ENCODE measurements around the gene ZGLP1. TPM values are rescaled to one million over a fixed set of nuclear protein-coding genes. Genes with fewer than 3 reads are reported as not detected.

ZGLP1 gene
- 4.4 TPM for total RNA-seq
- polyA plus RNA-seq (ENCODE audit: insufficient read depth in 1 of 8, insufficient read length in 8 of 8, low replicate concordance in 1 of 8) = 1 to 10 TPM; 1.9 to 5.6 (median 3.3) TPM
- long read RNA-seq, donor 1, partial matches to known transcripts = 0 of 1 reads
- long read RNA-seq, donor 1, other reads (novel, unspliced or antisense) = 0 of 1 reads
- long read RNA-seq, donor 2 = 0 reads
- long read RNA-seq, donor 3, partial matches to known transcripts = 0 of 1 reads
- long read RNA-seq, donor 3, other reads (novel, unspliced or antisense) = 0 of 1 reads
- long read RNA-seq, donor 4 = 0 reads
- long read RNA-seq, donor 5 = 0 reads
- long read RNA-seq, donor 6, partial matches to known transcripts = 0 of 1 reads
- long read RNA-seq, donor 6, other reads (novel, unspliced or antisense) = 0 of 1 reads
- long read RNA-seq, donor 7 = 0 reads
- long read RNA-seq, donor 8 = 0 reads
- long read RNA-seq, donor 9 = 0 reads
- long read RNA-seq, donor 10, partial matches to known transcripts = 0 of 3 reads
- long read RNA-seq, donor 10, other reads (novel, unspliced or antisense) = 0 of 3 reads
- long read RNA-seq, donor 11 = 0 reads

DNA sequence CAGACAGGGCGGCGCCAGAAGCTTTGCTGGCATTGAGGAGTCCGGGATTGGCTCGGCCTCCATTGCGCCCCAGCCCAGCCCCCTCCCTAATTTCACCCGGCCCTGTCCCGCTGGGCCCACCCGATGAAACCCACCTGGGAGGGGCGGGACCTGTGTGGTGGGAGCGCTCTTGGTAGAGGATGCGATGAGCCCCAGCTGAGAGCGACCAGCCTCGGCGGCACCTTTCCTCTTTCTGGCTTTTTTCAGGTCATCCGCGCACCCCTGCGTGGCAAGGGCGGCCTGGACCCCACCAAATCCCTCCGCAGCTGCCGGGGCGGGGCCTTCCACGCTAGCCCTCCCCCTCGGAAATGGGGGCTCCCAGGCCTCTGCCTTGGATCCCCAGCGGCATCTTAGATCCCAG lies at the start of gene ZGLP1:
TSS of gene ZGLP1 (minus strand) at position 393 of the 400 bp plus-strand sequence.
- no peaks in the 10 kb centered on the region for H3K9me3 ChIP-seq (replicated peaks; ENCODE audit: control insufficient read depth, low read depth, low read length)
- H3K4me1 ChIP-seq (ENCODE audit: control insufficient read depth, insufficient read depth, low read length) = no peaks in the 10 kb centered on the region
- no peak within 1 kb of the TSS for H3K27ac ChIP-seq (ENCODE audit: low read length)
- H3K27me3 ChIP-seq (ENCODE audit: control insufficient read depth, insufficient read depth, low read length) = no peaks in the 10 kb centered on the region
- peaks cover 15% of the 10 kb centered on the region for H3K36me3 ChIP-seq (ENCODE audit: control insufficient read depth, insufficient read depth, low read length)
- H3K4me3 ChIP-seq (ENCODE audit: low read length) = no peak within 1 kb of the TSS
- WGBS (ENCODE audit: insufficient coverage) = 93% methylated on average over 17 of the region's 24 CpGs
- DNase-seq = no peak

- 95% methylated on average over 9 of the region's 12 CpGs for WGBS (ENCODE audit: insufficient coverage)
- Histone ChIP-seq H3K9me3 (replicated peaks; ENCODE audit: control insufficient read depth, low read depth, low read length) (no peaks in the 10 kb centered on the region), H3K4me3 (ENCODE audit: low read length) (no peak overlapping the region), H3K27me3 (ENCODE audit: control insufficient read depth, insufficient read depth, low read length) (no peaks in the 10 kb centered on the region), H3K4me1 (ENCODE audit: control insufficient read depth, insufficient read depth, low read length) (peaks cover 9% of the 10 kb centered on the region), H3K36me3 (ENCODE audit: control insufficient read depth, insufficient read depth, low read length) (peaks cover 75% of the 10 kb centered on the region), H3K27ac (ENCODE audit: low read length) (no peak overlapping the region)
- DNase-seq = no peak
These were observed 46.8 kb upstream of the ZGLP1 start for GRCh38 chr19:10356431-10356830.

DNA sequence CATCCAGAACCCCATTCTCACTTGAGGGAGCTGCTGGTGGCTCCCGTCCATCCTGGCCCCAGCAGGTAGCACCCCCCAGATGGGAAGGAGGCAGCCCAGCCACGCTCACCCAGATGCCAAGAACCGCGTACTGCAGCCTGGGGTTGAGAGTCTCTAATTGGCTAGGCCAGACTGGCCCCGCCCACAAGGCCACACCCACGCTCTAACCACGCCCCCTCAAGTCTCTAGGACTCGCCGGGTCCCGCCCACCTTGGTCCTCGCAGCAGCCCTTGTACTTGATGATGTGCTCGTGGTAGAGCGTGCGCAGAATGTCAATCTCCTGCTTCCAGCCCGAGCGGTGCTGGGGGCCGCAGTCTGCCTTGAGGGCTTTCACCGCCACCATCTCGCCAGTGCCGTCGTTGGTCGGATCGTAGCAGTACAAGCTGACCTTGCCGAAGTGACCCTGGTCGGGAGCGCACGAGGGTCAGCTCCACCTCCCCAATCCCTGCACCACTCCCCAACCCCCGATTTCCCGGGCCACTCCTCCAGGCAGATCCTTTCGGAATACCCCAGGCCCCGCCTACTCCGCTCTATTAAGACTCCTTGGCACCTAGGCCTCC lies 44.3 kb upstream of the ZGLP1 start:
- no peak overlapping the region for H3K27ac ChIP-seq (ENCODE audit: low read length)
- peaks cover 9% of the 10 kb centered on the region for H3K4me1 ChIP-seq (ENCODE audit: control insufficient read depth, insufficient read depth, low read length)
- no peaks in the 10 kb centered on the region for H3K9me3 ChIP-seq (replicated peaks; ENCODE audit: control insufficient read depth, low read depth, low read length)
- H3K36me3 ChIP-seq (ENCODE audit: control insufficient read depth, insufficient read depth, low read length) = peaks cover 68% of the 10 kb centered on the region
- no peaks in the 10 kb centered on the region for H3K27me3 ChIP-seq (ENCODE audit: control insufficient read depth, insufficient read depth, low read length)
- no peak overlapping the region for H3K4me3 ChIP-seq (ENCODE audit: low read length)
- 60% methylated on average over 32 of the region's 32 CpGs for WGBS (ENCODE audit: insufficient coverage)
- DNase-seq = peak; percentile 36

DNA sequence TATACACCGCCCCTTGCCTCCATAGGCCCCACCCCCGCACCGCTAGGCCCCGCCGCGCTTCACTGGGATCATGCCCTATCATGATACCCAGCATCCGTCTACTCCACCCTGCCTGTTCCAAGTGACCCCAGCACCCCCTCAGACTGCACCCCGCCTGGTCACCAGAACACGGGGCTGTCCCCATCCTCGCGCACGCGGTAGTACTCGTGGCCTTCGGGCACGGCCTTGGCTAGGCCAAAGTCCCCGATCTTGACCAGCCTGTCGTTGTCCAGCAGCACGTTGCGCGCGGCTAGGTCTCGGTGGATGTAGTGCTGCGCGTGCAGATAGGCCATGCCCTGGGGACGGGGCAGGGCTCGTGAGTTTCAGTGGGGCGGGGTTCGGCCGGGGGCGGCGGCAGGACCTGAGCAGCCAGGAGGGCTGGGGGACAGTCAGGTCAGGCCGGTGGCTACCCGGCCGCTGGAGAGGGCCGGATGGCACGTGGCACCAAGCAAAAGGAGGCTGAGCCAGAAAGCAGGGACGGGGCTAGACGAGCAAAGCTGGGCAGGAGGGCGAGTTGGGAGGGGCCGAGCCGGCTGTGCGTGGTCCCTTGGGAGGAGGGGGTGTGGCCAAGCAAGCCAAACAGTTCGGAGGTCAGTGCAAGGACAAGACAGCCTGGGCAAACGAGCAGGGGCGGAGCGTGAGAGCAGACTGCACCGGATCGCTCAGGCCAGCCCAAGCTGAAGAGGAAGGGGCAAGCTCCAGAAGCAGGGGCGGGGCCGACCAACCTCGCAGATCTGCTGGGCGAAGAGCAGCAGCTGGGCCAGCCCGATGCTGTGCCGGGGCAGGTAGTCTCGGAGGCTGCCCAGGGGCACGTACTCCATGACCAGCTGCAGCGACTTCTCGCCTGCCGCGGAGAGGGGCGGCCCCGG lies 43.4 kb upstream of the ZGLP1 start:
- H3K4me1 ChIP-seq (ENCODE audit: control insufficient read depth, insufficient read depth, low read length) = peaks cover 9% of the 10 kb centered on the region
- peak overlapping the region; percentile 35 for H3K27ac ChIP-seq (ENCODE audit: low read length)
- H3K36me3 ChIP-seq (ENCODE audit: control insufficient read depth, insufficient read depth, low read length) = peaks cover 61% of the 10 kb centered on the region
- H3K27me3 ChIP-seq (ENCODE audit: control insufficient read depth, insufficient read depth, low read length) = no peaks in the 10 kb centered on the region
- WGBS (ENCODE audit: insufficient coverage) = 47% methylated on average over 62 of the region's 63 CpGs
- DNase-seq = peak; percentile 74
- H3K9me3 ChIP-seq (replicated peaks; ENCODE audit: control insufficient read depth, low read depth, low read length) = no peaks in the 10 kb centered on the region
- H3K4me3 ChIP-seq (ENCODE audit: low read length) = no peak overlapping the region

DNA sequence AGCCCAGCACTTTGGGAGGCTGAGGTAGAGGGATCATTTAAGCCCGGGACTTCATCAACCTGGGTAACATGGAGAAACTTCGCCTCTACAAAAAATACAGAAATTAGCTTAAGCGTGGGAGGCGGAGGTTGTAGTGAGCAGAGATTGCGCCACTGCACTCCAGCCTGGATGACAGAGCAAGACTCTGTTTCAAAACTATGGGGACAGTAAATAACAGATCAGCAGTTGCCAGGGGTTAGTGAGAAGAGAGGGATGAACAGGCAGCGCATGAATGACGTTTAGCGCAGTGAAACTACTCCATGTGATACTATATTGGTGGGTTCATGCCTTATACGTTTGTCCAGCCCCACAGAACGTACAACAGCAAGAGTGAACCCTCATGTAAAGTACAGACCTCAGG lies 36.9 kb upstream of the ZGLP1 start:
- peak; percentile 25 for DNase-seq
- H3K9me3 ChIP-seq (replicated peaks; ENCODE audit: control insufficient read depth, low read depth, low read length) = no peaks in the 10 kb centered on the region
- H3K4me3 ChIP-seq (ENCODE audit: low read length) = no peak overlapping the region
- H3K4me1 ChIP-seq (ENCODE audit: control insufficient read depth, insufficient read depth, low read length) = no peaks in the 10 kb centered on the region
- H3K36me3 ChIP-seq (ENCODE audit: control insufficient read depth, insufficient read depth, low read length) = peaks cover 15% of the 10 kb centered on the region
- H3K27me3 ChIP-seq (ENCODE audit: control insufficient read depth, insufficient read depth, low read length) = no peaks in the 10 kb centered on the region
- H3K27ac ChIP-seq (ENCODE audit: low read length) = no peak overlapping the region
- 100% methylated on average over 2 of the region's 10 CpGs for WGBS (ENCODE audit: insufficient coverage)

DNA sequence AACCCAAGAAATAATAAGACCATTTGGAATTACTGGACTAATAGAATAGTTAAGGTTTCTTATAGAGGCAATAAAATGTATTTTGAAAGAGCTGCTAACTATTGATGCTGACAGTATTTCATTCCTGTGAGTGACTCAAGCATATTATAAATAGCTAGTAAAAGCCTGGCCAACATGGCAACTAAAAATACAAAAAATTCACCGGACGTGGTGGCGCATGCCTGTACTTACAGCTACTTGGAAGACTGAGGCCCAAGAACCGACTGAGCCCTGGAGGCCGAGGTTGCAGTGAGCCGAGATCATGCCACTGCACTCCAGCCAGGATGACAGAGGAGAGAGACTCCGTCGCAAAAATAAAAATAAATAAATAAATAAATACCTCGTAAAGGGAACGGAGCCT lies 35.2 kb upstream of the ZGLP1 start:
- no peak for DNase-seq
- no peaks in the 10 kb centered on the region for H3K27me3 ChIP-seq (ENCODE audit: control insufficient read depth, insufficient read depth, low read length)
- H3K9me3 ChIP-seq (replicated peaks; ENCODE audit: control insufficient read depth, low read depth, low read length) = no peaks in the 10 kb centered on the region
- H3K36me3 ChIP-seq (ENCODE audit: control insufficient read depth, insufficient read depth, low read length) = peaks cover 3% of the 10 kb centered on the region
- no peak overlapping the region for H3K27ac ChIP-seq (ENCODE audit: low read length)
- H3K4me1 ChIP-seq (ENCODE audit: control insufficient read depth, insufficient read depth, low read length) = peaks cover under 1% of the 10 kb centered on the region
- no peak overlapping the region for H3K4me3 ChIP-seq (ENCODE audit: low read length)
- WGBS (ENCODE audit: insufficient coverage) = 100% methylated on average over 2 of the region's 10 CpGs

- H3K27ac ChIP-seq (ENCODE audit: low read length) = no peak overlapping the region
- no peaks in the 10 kb centered on the region for H3K36me3 ChIP-seq (ENCODE audit: control insufficient read depth, insufficient read depth, low read length)
- no peak for DNase-seq
- H3K4me3 ChIP-seq (ENCODE audit: low read length) = no peak overlapping the region
- WGBS (ENCODE audit: insufficient coverage) = no CpG with 5 or more reads among the region's 2 CpGs
- peaks cover 3% of the 10 kb centered on the region for H3K4me1 ChIP-seq (ENCODE audit: control insufficient read depth, insufficient read depth, low read length)
- no peaks in the 10 kb centered on the region for H3K9me3 ChIP-seq (replicated peaks; ENCODE audit: control insufficient read depth, low read depth, low read length)
- H3K27me3 ChIP-seq (ENCODE audit: control insufficient read depth, insufficient read depth, low read length) = no peaks in the 10 kb centered on the region
These were observed 33.9 kb upstream of the ZGLP1 start for GRCh38 chr19:10343495-10343894.

DNA sequence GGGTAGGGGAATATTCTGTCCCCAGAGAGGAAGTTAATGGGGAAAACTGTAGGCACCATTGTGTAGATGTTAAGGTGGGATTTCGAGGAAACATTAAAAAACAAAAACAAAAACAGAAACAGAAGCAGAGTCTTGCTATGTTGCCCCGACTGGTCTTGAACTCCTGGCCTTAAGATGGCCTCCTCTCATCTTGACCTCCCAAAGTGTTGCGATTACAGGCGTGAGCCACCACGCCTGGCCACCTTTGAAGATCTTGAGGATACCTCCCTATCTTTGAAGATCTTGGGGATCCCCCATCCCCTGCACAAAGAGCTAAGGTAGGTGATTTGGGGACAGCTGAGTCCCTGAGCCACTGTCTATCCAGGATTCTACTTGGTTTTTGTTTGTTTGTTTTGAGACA lies 30.4 kb upstream of the ZGLP1 start:
- no peaks in the 10 kb centered on the region for H3K9me3 ChIP-seq (replicated peaks; ENCODE audit: control insufficient read depth, low read depth, low read length)
- H3K36me3 ChIP-seq (ENCODE audit: control insufficient read depth, insufficient read depth, low read length) = no peaks in the 10 kb centered on the region
- no peak overlapping the region for H3K27ac ChIP-seq (ENCODE audit: low read length)
- H3K4me3 ChIP-seq (ENCODE audit: low read length) = no peak overlapping the region
- H3K4me1 ChIP-seq (ENCODE audit: control insufficient read depth, insufficient read depth, low read length) = peaks cover 8% of the 10 kb centered on the region
- no peak for DNase-seq
- no peaks in the 10 kb centered on the region for H3K27me3 ChIP-seq (ENCODE audit: control insufficient read depth, insufficient read depth, low read length)
- no CpG with 5 or more reads among the region's 5 CpGs for WGBS (ENCODE audit: insufficient coverage)

DNA sequence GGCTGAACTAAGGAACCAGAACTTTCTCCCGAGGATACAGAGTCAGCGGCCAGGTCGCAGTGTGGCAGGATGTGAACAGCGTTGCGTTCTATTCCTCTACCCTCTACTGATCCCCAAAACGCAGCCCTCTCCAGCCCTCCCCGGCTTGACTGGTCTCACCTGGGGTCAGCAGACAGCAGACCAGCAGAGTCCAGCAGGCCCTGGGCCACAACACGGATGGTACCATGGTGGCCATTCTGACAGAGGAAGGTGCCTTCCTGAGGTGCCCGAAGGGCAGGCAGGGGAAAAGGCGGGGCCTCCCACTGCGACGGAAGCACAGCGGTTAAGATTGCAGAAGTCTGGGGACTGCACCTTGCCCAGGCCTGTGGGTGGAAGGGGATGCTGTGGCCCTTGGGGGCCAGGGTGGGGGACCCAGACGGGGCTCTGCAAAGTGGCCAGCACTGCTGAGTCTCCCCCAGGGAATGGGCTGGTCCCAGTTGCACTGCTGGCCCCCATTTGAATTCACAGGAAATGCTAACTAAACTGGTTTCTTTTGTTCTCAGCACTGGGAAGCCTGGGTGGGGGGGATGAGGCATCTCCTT lies 29.9 kb upstream of the ZGLP1 start, which contains the start of gene ICAM3:
TSS of gene ICAM3 (minus strand) at position 245 of the 581 bp plus-strand sequence. CDS start at position 235, 10 bp downstream.
- Histone ChIP-seq H3K27me3 (ENCODE audit: control insufficient read depth, insufficient read depth, low read length) (no peaks in the 10 kb centered on the region), H3K4me1 (ENCODE audit: control insufficient read depth, insufficient read depth, low read length) (peaks cover 12% of the 10 kb centered on the region), H3K4me3 (ENCODE audit: low read length) (no peak within 1 kb of the TSS), H3K36me3 (ENCODE audit: control insufficient read depth, insufficient read depth, low read length) (no peaks in the 10 kb centered on the region), H3K27ac (ENCODE audit: low read length) (no peak within 1 kb of the TSS), H3K9me3 (replicated peaks; ENCODE audit: control insufficient read depth, low read depth, low read length) (no peaks in the 10 kb centered on the region)
- no peak for DNase-seq
- 53% methylated on average over 14 of the region's 14 CpGs for WGBS (ENCODE audit: insufficient coverage)
